Peyer's patch (tissue), 4 donors: Measurements from ENCODE around the gene FAM228B. TPM values are rescaled to one million over a fixed set of nuclear protein-coding genes. Genes with fewer than 3 reads are reported as not detected.
"Not testable (repeated sequence)": the region's sequence is repeated elsewhere in the genome, so short reads cannot be mapped to it uniquely, and the experiment has no call there.

Experiments used
- DNase-seq, 3 donors: peaks; one replicate each; pipeline ENCODE4 v3.0.0-alpha.2; 2017 to 2019
- H3K27ac ChIP-seq, 4 donors: fragments of 200-600 bp; sonication (generic); one replicate each; pipeline ENCODE4 v1.5.1; 2016 to 2019
- H3K27me3 ChIP-seq, 2 donors: fragments of 200-600 bp; sonication (generic); one replicate each; pipeline ENCODE4 v1.5.1; 2019
- H3K36me3 ChIP-seq, 3 donors: fragments of 200-600 bp; sonication (generic); one replicate each; pipeline ENCODE4 v1.5.1; 2016 to 2019
- H3K4me1 ChIP-seq, 4 donors: fragments of 200-600 bp; sonication (generic); one replicate each; pipeline ENCODE4 v1.5.1; 2016 to 2019
- H3K4me3 ChIP-seq, 4 donors: fragments of 200-600 bp; sonication (generic); 1 replicate in 3 of 4; 2 replicates in 1 of 4; pipeline ENCODE4 v1.5.1; 2016 to 2019; ENCODE audit warnings: mild to moderate bottlenecking in 1 of 4
- H3K9me3 ChIP-seq, 4 donors: fragments of 200-600 bp; sonication (generic); one replicate each; pipeline ENCODE4 v1.5.1; 2016 to 2019; ENCODE audit warnings: mild to moderate bottlenecking in 1 of 4
- CTCF ChIP-seq, 6 experiments: fragments of 450-650 bp in 4 of 6; fragments of 200-600 bp in 2 of 6; sonication (generic) in 1 of 6; IDR thresholded peaks; one replicate each; pipeline ENCODE4 v1.5.1; 2017 to 2019; ENCODE audit warnings: antibody characterized with exemption in 6 of 6, mild to moderate bottlenecking in 3 of 6, moderate library complexity in 1 of 6
- POLR2A ChIP-seq, 2 donors: fragments of 450-650 bp; IDR thresholded peaks; one replicate each; pipeline ENCODE4 v1.5.1; 2017; ENCODE audit warnings: antibody characterized with exemption in 2 of 2, mild to moderate bottlenecking in 2 of 2, moderate library complexity in 2 of 2
- total RNA-seq, 4 donors: library from RNA; depleted of rRNA; stranded (reverse); fragments of >200 nt; gene quantifications; one replicate each; pipeline ENCODE4 v1.1.0, GENCODE V29; 2016

FAM228B gene
- total RNA-seq, 4 donors from 2014 or later: 6.0 to 35.5 (median 9.1) TPM

GRCh38 chr2:24132543-24132942 is 9.3 kb downstream of the FAM228B start:
- H3K9me3 ChIP-seq: peaks cover 0 to 3% (median 0%) of the 10 kb centered on the region in 4 donors
- no peaks in the 10 kb centered on the region for H3K36me3 ChIP-seq
- H3K4me1 ChIP-seq: no peaks in the 10 kb centered on the region
- H3K27ac ChIP-seq: no peak overlapping the region
- TF ChIP-seq POLR2A (IDR thresholded peaks at IDR 0.05): no peak
- no peak for TF ChIP-seq CTCF (IDR thresholded peaks at IDR 0.05)
- DNase-seq: no peak
- no peak overlapping the region for H3K4me3 ChIP-seq
- H3K27me3 ChIP-seq: no peaks in the 10 kb centered on the region

- not testable (repeated sequence) for H3K9me3 ChIP-seq, H3K27me3 ChIP-seq, H3K36me3 ChIP-seq, H3K4me3 ChIP-seq, H3K27ac ChIP-seq, H3K4me1 ChIP-seq, DNase-seq
These were observed 17.0 kb downstream of the FAM228B start for GRCh38 chr2:24140305-24140704.

- Histone ChIP-seq H3K9me3 (no peaks in the 10 kb centered on the region), H3K27me3 (no peaks in the 10 kb centered on the region), H3K36me3 (no peaks in the 10 kb centered on the region), H3K27ac (no peak overlapping the region), H3K4me3 (no peak overlapping the region), H3K4me1 (no peaks in the 10 kb centered on the region)
- no peak for DNase-seq
- no peak for TF ChIP-seq POLR2A (IDR thresholded peaks at IDR 0.05)
- no peak for TF ChIP-seq CTCF (IDR thresholded peaks at IDR 0.05)
These were observed 24.1 kb downstream of the FAM228B start for GRCh38 chr2:24147364-24147763.

- Histone ChIP-seq H3K27ac (no peak overlapping the region), H3K4me3 (no peak overlapping the region), H3K27me3 (no peaks in the 10 kb centered on the region), H3K36me3 (no peaks in the 10 kb centered on the region), H3K4me1 (no peaks in the 10 kb centered on the region), H3K9me3 (no peaks in the 10 kb centered on the region)
- no peak for DNase-seq
- no peak for TF ChIP-seq CTCF (IDR thresholded peaks at IDR 0.05)
- TF ChIP-seq POLR2A (IDR thresholded peaks at IDR 0.05): no peak
These were observed 29.3 kb downstream of the FAM228B start for GRCh38 chr2:24152413-24153197.

GRCh38 chr2:24153478-24153877 is 30.2 kb downstream of the FAM228B start:
- Histone ChIP-seq H3K9me3 (no peaks in the 10 kb centered on the region), H3K27me3 (no peaks in the 10 kb centered on the region), H3K27ac (no peak overlapping the region), H3K4me1 (no peaks in the 10 kb centered on the region), H3K36me3 (no peaks in the 10 kb centered on the region), H3K4me3 (no peak overlapping the region)
- DNase-seq: no peak
- TF ChIP-seq POLR2A (IDR thresholded peaks at IDR 0.05) (no peak), CTCF (IDR thresholded peaks at IDR 0.05) (no peak)

- Histone ChIP-seq H3K27me3 (no peaks in the 10 kb centered on the region), H3K9me3 (no peaks in the 10 kb centered on the region), H3K27ac (no peak overlapping the region), H3K4me3 (no peak overlapping the region), H3K36me3 (no peaks in the 10 kb centered on the region), H3K4me1 (no peaks in the 10 kb centered on the region)
- no peak for TF ChIP-seq POLR2A (IDR thresholded peaks at IDR 0.05)
- TF ChIP-seq CTCF (IDR thresholded peaks at IDR 0.05): no peak
- no peak for DNase-seq
These were observed 34.9 kb downstream of the FAM228B start for GRCh38 chr2:24158131-24158530.
